ENCODE data around the gene SLC30A1.

DNA sequence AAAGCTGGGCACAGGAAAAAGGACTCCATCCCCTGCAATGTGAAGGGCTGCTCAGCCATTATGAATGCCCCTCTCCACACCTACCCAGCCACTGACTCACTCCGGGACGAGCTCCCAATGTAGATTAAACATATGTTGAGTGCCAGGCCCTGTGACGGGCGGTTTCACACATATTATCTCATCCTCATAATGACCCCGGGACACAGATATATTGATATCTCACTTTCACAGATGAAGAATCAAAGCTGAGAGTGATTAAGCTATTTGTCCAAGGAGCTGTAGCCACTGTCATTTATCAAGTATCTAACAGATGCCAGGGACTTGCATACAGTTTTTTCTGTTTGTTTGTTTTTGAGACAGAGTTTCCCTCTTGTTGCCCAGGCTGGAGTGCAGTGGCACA lies 35.0 kb upstream of the SLC30A1 start:
- TF ChIP-seq, protein P1, sequence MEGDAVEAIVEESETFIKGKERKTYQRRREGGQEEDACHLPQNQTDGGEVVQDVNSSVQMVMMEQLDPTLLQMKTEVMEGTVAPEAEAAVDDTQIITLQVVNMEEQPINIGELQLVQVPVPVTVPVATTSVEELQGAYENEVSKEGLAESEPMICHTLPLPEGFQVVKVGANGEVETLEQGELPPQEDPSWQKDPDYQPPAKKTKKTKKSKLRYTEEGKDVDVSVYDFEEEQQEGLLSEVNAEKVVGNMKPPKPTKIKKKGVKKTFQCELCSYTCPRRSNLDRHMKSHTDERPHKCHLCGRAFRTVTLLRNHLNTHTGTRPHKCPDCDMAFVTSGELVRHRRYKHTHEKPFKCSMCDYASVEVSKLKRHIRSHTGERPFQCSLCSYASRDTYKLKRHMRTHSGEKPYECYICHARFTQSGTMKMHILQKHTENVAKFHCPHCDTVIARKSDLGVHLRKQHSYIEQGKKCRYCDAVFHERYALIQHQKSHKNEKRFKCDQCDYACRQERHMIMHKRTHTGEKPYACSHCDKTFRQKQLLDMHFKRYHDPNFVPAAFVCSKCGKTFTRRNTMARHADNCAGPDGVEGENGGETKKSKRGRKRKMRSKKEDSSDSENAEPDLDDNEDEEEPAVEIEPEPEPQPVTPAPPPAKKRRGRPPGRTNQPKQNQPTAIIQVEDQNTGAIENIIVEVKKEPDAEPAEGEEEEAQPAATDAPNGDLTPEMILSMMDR (IDR thresholded peaks at IDR 0.05) = no peak
- TF ChIP-seq POLR2A (IDR thresholded peaks at IDR 0.05) = no peak
